ENCODE results near the gene SLC16A4. TPM values are rescaled to one million over a fixed set of nuclear protein-coding genes. Genes with fewer than 3 reads are reported as not detected.

The SLC16A4 gene
- total RNA-seq: 6.9 and 9.6 TPM in 2 replicates

GRCh38 chr1:110390692-110391245 lies at the start of gene SLC16A4:
TSS of gene SLC16A4 (minus strand) at chr1:110391026. CDS start at chr1:110389323, 1,703 bp downstream.

GRCh38 chr1:110407260-110408210 lies 16.7 kb upstream of the SLC16A4 start, which contains the start of gene LAMTOR5:
TSS of gene LAMTOR5 (minus strand) at chr1:110407694. CDS start at chr1:110407620, 74 bp downstream.

GRCh38 chr1:110338886-110339406 lies 51.9 kb downstream of the SLC16A4 start, which contains the start of gene RBM15:
TSS of gene RBM15 (plus strand) at chr1:110339377. CDS start at chr1:110339406, 29 bp downstream.

Other genes starting within 250 kb of the SLC16A4 start
- gene SLC6A17, start 240.5 kb downstream of the SLC16A4 start, total RNA-seq: 0.13 and 0.22 TPM in 2 replicates
- 8.8 and 13.6 TPM in 2 replicates for gene KCNC4, start 180.7 kb downstream of the SLC16A4 start, total RNA-seq
- gene RBM15, start 51.6 kb downstream of the SLC16A4 start, total RNA-seq: 54.7 and 55.4 TPM in 2 replicates
- 83.5 and 88.4 TPM in 2 replicates for gene LAMTOR5, start 16.7 kb upstream of the SLC16A4 start, total RNA-seq
- not detected in 2 replicates for gene PROK1, start 60.1 kb upstream of the SLC16A4 start, total RNA-seq
- gene KCNA10, start 128.1 kb upstream of the SLC16A4 start, total RNA-seq: not detected in 2 replicates
- gene KCNA2, start 215.3 kb upstream of the SLC16A4 start, total RNA-seq: not detected in 2 replicates